Lower lobe of right lung (tissue), 2 donors: Measurements from ENCODE around the gene SWT1. TPM values are rescaled to one million over a fixed set of nuclear protein-coding genes. Genes with fewer than 3 reads are reported as not detected.

Experiments used
- ATAC-seq, 2 donors: fragments of 200-7000 bp; cut with Tn5 transposase; one replicate each; pipeline ENCODE4 v1.9.1; 2020 to 2022; ENCODE audit warnings: mild to moderate bottlenecking in 2 of 2, moderate library complexity in 2 of 2
- DNase-seq: peaks from one replicate; pipeline ENCODE4 v3.0.0-alpha.2; 2020
- H3K27ac ChIP-seq: fragments of 200-600 bp; one replicate; pipeline ENCODE4 v1.8.0; 2022
- H3K27me3 ChIP-seq: fragments of 200-600 bp; one replicate; pipeline ENCODE4 v1.8.0; 2022; ENCODE audit warnings: low read depth
- H3K36me3 ChIP-seq: fragments of 200-600 bp; one replicate; pipeline ENCODE4 v1.8.0; 2022; ENCODE audit warnings: mild to moderate bottlenecking
- H3K4me1 ChIP-seq: fragments of 200-600 bp; one replicate; pipeline ENCODE4 v1.8.0; 2022
- H3K4me3 ChIP-seq: fragments of 200-600 bp; one replicate; pipeline ENCODE4 v1.8.0; 2022; ENCODE audit warnings: mild to moderate bottlenecking
- H3K9me3 ChIP-seq: fragments of 200-600 bp; one replicate; pipeline ENCODE4 v1.8.0; 2022
- CTCF ChIP-seq: fragments of 200-600 bp; IDR thresholded peaks from one replicate; pipeline ENCODE4 v1.8.0; 2022; ENCODE audit warnings: antibody characterized with exemption, mild to moderate bottlenecking
- intact Hi-C: fragments of 100-400 bp; cut with DNase I; formaldehyde crosslinking; loops from one replicate; pipeline ENCODE4 v1.11.0; 2022
- total RNA-seq: library from RNA; stranded (reverse); fragmentation: NEBNext Ultra II Directional; extraction: Animal tissue kit (Norgen Biotek cat#: 25700); gene quantifications from one replicate; pipeline ENCODE4 v1.2.1, GENCODE V29; 2021
- donor health status: DM: no; HTN: yes; CAD: no; lungs with severe emphysema.

Gene SWT1
- total RNA-seq, 1 donor from 2014 or later = 7.4 TPM

- Histone ChIP-seq H3K9me3 (no peaks in the 10 kb centered on the region), H3K27me3 (no peaks in the 10 kb centered on the region), H3K27ac (no peak overlapping the region), H3K4me1 (no peaks in the 10 kb centered on the region), H3K4me3 (no peak overlapping the region), H3K36me3 (no peaks in the 10 kb centered on the region)
- DNase-seq = no peak
- no peak for ATAC-seq
- intact Hi-C loops = no loop called here
- no peak for TF ChIP-seq CTCF
Measured at GRCh38 chr1:185281245-185281644, 124.3 kb downstream of the SWT1 start.

GRCh38 chr1:185284116-185284515, 127.1 kb downstream of the SWT1 start:
- Histone ChIP-seq H3K27ac (no peak overlapping the region), H3K4me3 (no peak overlapping the region), H3K36me3 (no peaks in the 10 kb centered on the region), H3K27me3 (no peaks in the 10 kb centered on the region), H3K4me1 (no peaks in the 10 kb centered on the region), H3K9me3 (no peaks in the 10 kb centered on the region)
- DNase-seq = no peak
- no peak for ATAC-seq
- intact Hi-C loops = no loop called here
- TF ChIP-seq CTCF = no peak

- ATAC-seq = peak; percentile 29 to 42
Measured at GRCh38 chr1:185284533-185285276, 127.7 kb downstream of the SWT1 start.

GRCh38 chr1:185287451-185287850, 130.5 kb downstream of the SWT1 start:
- TF ChIP-seq CTCF = no peak
- Histone ChIP-seq H3K27me3 (no peaks in the 10 kb centered on the region), H3K36me3 (no peaks in the 10 kb centered on the region), H3K4me1 (no peaks in the 10 kb centered on the region), H3K27ac (no peak overlapping the region), H3K4me3 (no peak overlapping the region), H3K9me3 (no peaks in the 10 kb centered on the region)
- DNase-seq (no peak), ATAC-seq (no peak)
- intact Hi-C loops = no loop called here

More at GRCh38 chr1:185284533-185285276, 127.7 kb downstream of the SWT1 start:
- H3K4me3 ChIP-seq = no peak overlapping the region
- no peak for TF ChIP-seq CTCF
- H3K27me3 ChIP-seq = no peaks in the 10 kb centered on the region
- intact Hi-C loops = no loop called here
- DNase-seq = no peak
- no peaks in the 10 kb centered on the region for H3K36me3 ChIP-seq
- no peak overlapping the region for H3K27ac ChIP-seq
- no peaks in the 10 kb centered on the region for H3K9me3 ChIP-seq
- no peaks in the 10 kb centered on the region for H3K4me1 ChIP-seq

- no peaks in the 10 kb centered on the region for H3K36me3 ChIP-seq
- H3K27me3 ChIP-seq = no peaks in the 10 kb centered on the region
- DNase-seq = no peak
- no peak overlapping the region for H3K27ac ChIP-seq
- ATAC-seq = no peak
- no peak overlapping the region for H3K4me3 ChIP-seq
- intact Hi-C loops = no loop called here
- H3K4me1 ChIP-seq = no peaks in the 10 kb centered on the region
- TF ChIP-seq CTCF = no peak
- H3K9me3 ChIP-seq = no peaks in the 10 kb centered on the region
Measured at GRCh38 chr1:185288435-185288834, 131.5 kb downstream of the SWT1 start.
